Neuron (in vitro differentiated cells): ENCODE measurements around the gene PROX1.

ENCODE experiments used
- H2AFZ ChIP-seq: one replicate; pipeline ENCODE4 v1.6.1; 2013; ENCODE audit warnings: low read depth, mild to moderate bottlenecking, inconsistent platforms, low read length, moderate library complexity
- H3K27me3 ChIP-seq: one replicate; pipeline ENCODE4 v1.6.1; 2013; ENCODE audit warnings: low read length; ENCODE audit not compliant: insufficient read depth
- H3K36me3 ChIP-seq: one replicate; pipeline ENCODE4 v1.6.1; 2013; ENCODE audit warnings: low read length; ENCODE audit not compliant: insufficient read depth
- H3K4me1 ChIP-seq: one replicate; pipeline ENCODE4 v1.6.1; 2013; ENCODE audit warnings: low read length; ENCODE audit not compliant: insufficient read depth
- H3K4me3 ChIP-seq: 2 replicates; pipeline ENCODE4 v1.5.1; 2013; ENCODE audit warnings: mild to moderate bottlenecking, low read length, moderate library complexity
- H3K9me3 ChIP-seq: one replicate; pipeline ENCODE4 v1.6.1; 2013; ENCODE audit warnings: low read length

The PROX1 gene

DNA sequence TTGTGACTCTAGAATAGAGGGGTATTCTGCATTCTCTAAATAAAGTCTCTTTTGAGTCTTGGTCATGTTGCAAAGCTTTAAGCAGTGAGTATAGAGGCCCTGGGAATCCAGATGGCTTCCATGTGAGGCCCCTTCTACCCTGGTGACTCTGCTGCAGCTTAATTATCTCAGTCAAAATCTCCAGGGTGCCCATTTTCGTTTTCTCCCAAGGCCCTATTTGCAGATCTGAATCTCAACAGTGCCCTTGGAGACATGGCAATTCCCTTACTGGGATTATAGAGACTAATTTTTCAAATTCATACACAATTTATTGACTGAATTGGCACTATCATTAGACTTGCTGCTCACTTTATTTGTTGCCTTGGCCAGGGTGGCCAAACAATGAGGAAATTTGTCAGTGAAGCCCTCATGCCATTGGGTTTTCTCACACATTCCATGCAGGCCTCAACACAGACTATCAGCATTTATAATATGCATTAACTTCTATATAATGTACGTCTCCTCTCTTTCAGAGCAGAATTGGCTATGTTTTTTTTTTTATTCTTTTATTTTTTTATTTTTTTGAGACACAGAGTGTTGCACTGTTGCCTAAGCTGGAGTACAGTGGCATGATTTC is 35.1 kb downstream of the PROX1 start:
- no peak overlapping the region for H3K4me3 ChIP-seq
- H3K9me3 ChIP-seq: no peaks in the 10 kb centered on the region
- H2AFZ ChIP-seq: no peak overlapping the region
- H3K4me1 ChIP-seq: peaks cover 26% of the 10 kb centered on the region
- H3K36me3 ChIP-seq: peaks cover 12% of the 10 kb centered on the region
- H3K27me3 ChIP-seq: no peaks in the 10 kb centered on the region

DNA sequence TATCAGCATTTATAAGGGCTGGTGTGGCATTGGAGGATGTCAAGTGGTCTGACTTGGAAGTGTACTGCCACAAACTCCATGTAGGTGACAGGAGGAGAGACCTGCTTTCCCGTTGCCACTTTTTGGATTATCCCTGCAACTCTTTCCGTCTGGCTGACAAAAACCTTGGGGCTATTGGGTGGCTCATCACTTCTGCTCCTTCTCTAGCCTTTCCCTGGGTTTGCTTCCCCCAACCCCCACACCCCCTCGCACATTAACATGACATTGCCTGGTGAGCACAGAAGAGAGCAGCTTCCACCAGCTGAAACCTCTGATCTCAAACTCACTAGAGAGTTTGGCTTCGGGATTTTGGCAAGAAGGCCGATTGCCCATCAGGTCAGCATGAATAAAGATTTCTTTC is 39.2 kb downstream of the PROX1 start:
- H3K36me3 ChIP-seq: peaks cover 9% of the 10 kb centered on the region
- peaks cover 45% of the 10 kb centered on the region for H3K4me1 ChIP-seq
- no peaks in the 10 kb centered on the region for H3K9me3 ChIP-seq
- H3K4me3 ChIP-seq: no peak overlapping the region
- no peaks in the 10 kb centered on the region for H3K27me3 ChIP-seq
- H2AFZ ChIP-seq: no peak overlapping the region

DNA sequence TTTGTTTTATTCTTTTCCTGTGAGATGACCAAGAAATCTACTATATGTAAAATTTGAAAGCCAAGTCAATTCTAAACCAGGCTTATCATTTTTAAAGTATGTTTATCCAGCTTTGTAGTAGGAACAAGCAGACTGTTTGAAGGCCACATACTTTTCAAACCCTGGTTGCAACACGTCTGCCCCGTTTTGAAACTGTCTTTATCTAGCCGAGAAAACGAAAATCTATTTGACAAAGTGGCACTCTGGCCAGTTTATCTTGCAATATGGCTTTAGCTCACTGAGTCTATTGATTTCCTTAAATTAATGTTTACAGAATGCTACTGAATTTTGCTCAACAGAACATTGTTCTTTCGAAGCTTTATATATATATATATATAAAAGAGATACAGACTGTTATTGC is 39.7 kb downstream of the PROX1 start:
- H2AFZ ChIP-seq: no peak overlapping the region
- peaks cover 4% of the 10 kb centered on the region for H3K36me3 ChIP-seq
- H3K4me1 ChIP-seq: peaks cover 45% of the 10 kb centered on the region
- H3K9me3 ChIP-seq: no peaks in the 10 kb centered on the region
- no peaks in the 10 kb centered on the region for H3K27me3 ChIP-seq
- no peak overlapping the region for H3K4me3 ChIP-seq

DNA sequence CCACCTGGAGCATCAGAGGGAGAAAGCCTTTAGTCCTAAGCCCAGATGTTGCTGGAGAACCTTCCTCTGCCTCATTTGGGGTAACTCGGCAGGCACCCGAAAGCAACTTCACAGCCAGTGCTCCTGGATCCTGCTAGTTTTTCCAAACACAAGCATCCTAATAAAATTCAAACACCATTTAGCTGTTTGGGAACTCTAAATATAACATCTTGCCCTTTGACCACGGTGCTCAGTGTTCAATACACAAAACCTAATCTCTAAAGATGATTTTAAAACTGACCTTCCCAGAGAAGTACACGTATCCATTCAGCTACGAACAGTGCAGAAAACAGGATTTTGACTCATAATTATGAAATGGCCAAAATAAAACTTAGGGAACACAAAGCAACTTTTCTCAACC is 40.3 kb downstream of the PROX1 start:
- H3K9me3 ChIP-seq: no peaks in the 10 kb centered on the region
- H2AFZ ChIP-seq: no peak overlapping the region
- no peak overlapping the region for H3K4me3 ChIP-seq
- H3K4me1 ChIP-seq: peaks cover 45% of the 10 kb centered on the region
- no peaks in the 10 kb centered on the region for H3K27me3 ChIP-seq
- peaks cover 4% of the 10 kb centered on the region for H3K36me3 ChIP-seq

DNA sequence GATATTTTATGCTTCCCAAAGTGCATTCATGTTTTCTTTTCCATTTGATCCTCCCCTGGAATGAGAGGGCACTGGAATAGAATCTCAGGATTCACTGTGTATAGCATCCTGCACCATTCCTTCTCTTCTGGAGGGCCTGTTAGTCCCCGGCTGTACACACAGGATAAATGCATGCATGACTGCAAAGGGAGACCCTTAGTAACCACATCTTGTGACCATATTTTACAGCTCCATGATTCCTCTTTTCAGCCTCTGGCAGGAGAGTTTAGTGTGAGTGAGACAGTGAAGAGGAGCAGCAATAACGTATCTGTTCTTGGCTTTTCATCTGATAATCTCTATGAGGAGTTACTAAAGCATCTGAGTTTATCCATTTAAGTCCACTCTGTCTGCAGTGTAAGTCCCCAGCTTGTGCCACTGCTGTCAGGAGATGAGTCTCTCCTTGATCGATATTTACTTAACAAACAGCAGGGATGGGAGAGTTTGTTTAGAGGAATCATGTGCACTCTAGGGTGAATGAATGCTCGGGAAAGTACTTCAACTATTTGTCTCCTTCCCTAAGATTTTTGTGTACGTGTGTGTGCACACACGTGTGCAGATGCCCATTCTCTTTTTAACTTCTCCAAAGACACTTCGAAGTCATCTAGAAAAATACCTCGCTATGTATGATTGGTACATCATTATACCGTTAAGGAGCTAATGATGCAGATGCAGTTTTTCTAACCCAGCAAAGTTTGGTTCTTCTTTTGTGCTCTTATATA is 41.1 kb downstream of the PROX1 start:
- no peaks in the 10 kb centered on the region for H3K9me3 ChIP-seq
- peaks cover 45% of the 10 kb centered on the region for H3K4me1 ChIP-seq
- peaks cover 4% of the 10 kb centered on the region for H3K36me3 ChIP-seq
- no peak overlapping the region for H3K4me3 ChIP-seq
- no peak overlapping the region for H2AFZ ChIP-seq
- H3K27me3 ChIP-seq: no peaks in the 10 kb centered on the region

DNA sequence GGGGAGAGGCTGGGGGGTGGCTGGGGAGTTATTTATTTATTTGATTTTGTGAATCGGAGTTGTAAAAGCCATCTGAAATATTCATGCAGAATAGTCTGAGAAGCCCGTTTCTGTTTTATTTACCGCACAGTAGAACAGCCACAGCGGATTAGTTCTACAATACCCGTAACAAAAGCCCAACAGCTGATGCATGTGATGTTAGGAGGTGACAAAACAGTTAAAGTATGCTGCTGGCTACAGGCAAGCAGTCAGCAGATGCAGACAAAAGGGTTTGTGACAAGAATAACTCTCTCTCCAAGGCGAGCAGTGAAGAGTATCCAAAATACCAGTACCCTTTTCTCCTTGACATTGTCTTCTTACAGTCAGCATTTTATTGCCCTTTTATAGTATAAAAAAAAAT is 42.0 kb downstream of the PROX1 start:
- Histone ChIP-seq H3K27me3 (no peaks in the 10 kb centered on the region), H3K4me3 (no peak overlapping the region), H3K4me1 (peaks cover 45% of the 10 kb centered on the region), H3K9me3 (no peaks in the 10 kb centered on the region), H3K36me3 (peaks cover 4% of the 10 kb centered on the region), H2AFZ (no peak overlapping the region)

DNA sequence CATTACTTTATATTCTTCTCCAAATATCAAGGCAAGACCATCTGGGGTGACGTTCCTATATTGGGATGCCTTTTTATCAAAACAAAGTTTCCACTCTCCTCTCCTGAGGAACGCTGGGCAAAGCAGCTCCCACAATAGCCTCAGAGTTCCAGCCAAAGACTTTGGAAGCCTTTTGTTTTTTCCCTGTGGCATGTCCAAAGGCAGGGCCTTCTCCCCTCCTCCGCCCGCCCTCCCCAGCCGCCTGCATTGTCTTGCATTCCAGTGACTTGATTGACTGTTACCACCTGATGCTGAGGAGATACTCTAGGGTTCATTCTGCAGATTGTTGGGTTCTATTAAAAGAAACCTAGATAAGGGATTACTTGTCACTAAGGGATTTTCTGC is 43.5 kb downstream of the PROX1 start:
- H3K4me3 ChIP-seq: no peak overlapping the region
- H3K27me3 ChIP-seq: no peaks in the 10 kb centered on the region
- peaks cover 13% of the 10 kb centered on the region for H3K36me3 ChIP-seq
- H2AFZ ChIP-seq: no peak overlapping the region
- peaks cover 55% of the 10 kb centered on the region for H3K4me1 ChIP-seq
- no peaks in the 10 kb centered on the region for H3K9me3 ChIP-seq

DNA sequence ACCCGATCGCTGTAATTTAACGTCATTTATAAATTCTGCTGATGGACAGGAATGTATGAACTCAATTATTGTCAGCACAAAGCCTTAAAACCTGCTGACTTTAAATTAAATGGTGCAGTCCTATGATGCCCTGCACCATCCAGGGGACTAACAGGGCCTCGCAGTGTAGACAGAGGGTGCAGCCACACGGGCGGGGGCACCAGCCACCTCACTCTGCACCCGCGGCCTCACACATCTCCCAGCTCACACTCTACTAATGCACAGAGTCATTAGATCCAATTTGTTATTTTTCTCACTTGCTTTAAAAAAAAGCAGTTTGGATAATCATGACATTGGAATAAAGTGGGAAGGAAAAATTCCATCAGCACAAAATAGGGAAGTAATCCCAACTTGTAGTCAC is 49.7 kb downstream of the PROX1 start:
- peaks cover 9% of the 10 kb centered on the region for H3K4me1 ChIP-seq
- H3K27me3 ChIP-seq: no peaks in the 10 kb centered on the region
- peaks cover 11% of the 10 kb centered on the region for H3K36me3 ChIP-seq
- no peak overlapping the region for H3K4me3 ChIP-seq
- H3K9me3 ChIP-seq: no peaks in the 10 kb centered on the region
- H2AFZ ChIP-seq: no peak overlapping the region

DNA sequence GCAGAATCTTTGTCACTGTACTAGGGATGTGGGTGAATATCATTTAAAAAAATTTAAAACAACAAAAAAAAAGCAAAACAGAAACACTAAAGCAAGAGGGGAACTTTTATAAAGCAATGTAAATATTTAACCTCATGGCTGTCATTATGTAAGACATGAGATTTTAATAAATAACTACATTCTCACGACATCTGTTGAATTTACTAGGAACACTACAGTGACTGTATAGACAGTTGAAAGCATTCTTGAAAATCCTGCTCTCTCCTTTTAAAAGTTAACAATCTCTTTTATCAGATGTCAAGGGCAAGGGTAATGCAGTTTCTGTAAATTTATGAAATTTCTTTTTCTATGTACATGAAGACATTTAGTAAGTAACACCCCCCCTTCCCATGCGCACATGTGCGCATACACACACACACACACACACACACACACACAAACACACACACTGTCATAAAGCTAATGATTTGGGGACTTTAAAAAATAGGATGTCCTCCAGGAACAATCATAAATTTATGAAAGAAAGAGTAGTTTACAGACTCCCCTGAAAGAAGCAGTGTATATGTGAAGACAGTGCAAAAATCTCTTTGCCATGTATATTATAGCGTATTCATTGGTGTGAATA is 51.7 kb downstream of the PROX1 start:
- Histone ChIP-seq H3K36me3 (peaks cover 11% of the 10 kb centered on the region), H3K9me3 (no peaks in the 10 kb centered on the region), H3K4me1 (peaks cover 9% of the 10 kb centered on the region)

DNA sequence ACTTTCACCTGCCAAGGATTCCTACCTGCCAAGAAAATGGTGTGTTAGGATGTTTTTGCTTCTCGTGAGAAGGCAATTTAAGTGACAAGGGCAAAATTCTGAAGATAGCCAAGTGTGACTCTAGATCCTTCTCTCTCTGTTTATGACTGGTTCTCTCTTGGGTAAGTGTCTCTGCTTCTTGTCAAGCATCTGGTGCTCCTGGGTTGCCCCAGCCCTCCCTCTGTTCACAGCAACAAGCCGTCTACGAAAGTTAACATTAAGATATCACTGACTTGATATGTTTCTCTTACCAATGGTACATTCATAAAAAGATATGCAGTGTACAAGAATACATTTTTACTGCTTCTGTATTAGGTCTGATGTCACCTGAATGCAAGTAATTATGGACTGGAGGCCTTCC is 55.4 kb downstream of the PROX1 start:
- no peak overlapping the region for H2AFZ ChIP-seq
- H3K27me3 ChIP-seq: no peaks in the 10 kb centered on the region
- no peaks in the 10 kb centered on the region for H3K4me1 ChIP-seq
- no peak overlapping the region for H3K4me3 ChIP-seq
- peaks cover 2% of the 10 kb centered on the region for H3K36me3 ChIP-seq
- H3K9me3 ChIP-seq: no peaks in the 10 kb centered on the region

More for the DNA sequence above, 51.7 kb downstream of the PROX1 start:
- Histone ChIP-seq H3K4me3 (no peak overlapping the region), H2AFZ (no peak overlapping the region), H3K27me3 (no peaks in the 10 kb centered on the region)

DNA sequence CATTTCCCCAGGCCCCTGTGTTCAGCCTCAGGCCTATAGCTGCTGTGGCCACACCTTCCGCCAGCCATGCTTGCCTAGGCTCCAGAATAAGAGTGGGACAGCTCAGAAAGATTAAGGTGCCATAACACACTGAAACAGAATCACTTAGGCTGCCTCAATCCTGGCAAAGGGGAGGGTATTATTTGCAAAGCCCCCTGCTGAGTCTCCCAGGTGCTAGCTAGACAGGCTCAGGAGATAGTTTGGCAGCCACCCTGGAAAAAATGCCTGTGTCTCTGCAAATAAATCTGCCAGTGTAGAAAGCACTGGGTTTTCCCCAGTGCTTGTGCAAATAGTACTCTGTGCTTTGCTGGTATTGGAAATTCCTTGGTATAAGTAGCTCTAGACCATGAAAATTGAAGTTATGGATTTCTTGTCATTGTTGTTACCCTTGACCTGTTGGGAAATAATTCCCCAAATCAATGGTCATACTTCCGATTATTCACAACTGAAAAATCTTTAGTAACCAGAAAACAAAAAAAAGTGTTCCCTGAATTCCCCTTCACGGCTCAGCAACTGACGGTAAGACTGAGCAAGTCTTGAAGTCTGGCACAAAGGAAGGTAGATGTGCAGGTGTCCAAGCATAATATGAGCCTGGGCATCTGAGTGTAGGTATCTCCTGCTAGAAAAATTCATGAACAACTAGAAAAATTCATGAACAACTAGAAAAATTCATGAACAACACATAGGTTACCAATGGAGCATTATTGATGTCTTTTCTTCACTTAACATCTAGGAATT is 56.9 kb downstream of the PROX1 start:
- Histone ChIP-seq H3K4me3 (no peak overlapping the region), H3K4me1 (no peaks in the 10 kb centered on the region), H3K27me3 (no peaks in the 10 kb centered on the region), H2AFZ (no peak overlapping the region), H3K9me3 (no peaks in the 10 kb centered on the region), H3K36me3 (peaks cover 2% of the 10 kb centered on the region)

DNA sequence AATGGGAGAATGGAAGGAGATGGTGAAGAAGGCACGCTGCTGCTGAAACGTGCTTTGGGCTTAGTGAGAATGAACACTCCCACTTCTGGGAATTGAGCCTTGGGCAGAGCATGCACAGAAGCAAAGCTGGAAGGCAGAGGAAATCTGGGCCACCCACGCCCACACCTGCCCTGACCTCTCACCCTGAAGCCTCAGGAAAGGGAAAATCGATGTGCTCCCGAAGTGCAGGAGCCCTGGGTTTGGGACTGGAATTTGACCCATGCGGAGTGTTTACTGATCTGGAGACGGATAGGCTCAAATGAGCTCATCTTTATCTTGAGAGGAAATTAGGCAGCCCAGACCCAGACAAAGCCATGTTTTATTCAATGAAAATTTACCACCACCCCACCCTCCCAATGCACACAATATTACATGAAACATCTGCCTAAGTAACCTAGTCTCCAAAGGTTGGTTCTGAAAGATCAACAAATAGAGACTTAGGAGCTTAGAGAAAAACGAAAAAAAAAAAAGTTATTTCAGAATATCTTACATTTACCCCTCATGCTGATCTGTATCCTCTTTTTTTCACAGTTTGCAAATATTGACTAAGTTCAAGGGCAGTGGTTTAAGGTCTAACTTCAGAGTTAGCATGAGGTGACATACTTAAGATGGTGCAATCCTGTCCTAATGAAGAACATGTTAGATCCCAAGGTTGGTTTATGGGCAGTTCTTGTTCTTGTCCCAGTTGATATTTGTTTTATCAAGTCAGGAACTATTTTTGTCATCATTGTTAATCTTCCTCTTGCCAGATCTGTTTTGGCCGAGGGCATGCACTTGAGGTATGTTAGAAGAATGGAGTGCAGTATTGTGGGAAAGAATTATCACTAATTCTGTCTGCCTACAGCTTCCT is 63.0 kb downstream of the PROX1 start:
- Histone ChIP-seq H3K9me3 (no peaks in the 10 kb centered on the region), H2AFZ (no peak overlapping the region), H3K36me3 (no peaks in the 10 kb centered on the region), H3K4me1 (no peaks in the 10 kb centered on the region), H3K27me3 (no peaks in the 10 kb centered on the region), H3K4me3 (no peak overlapping the region)
